Measurements from ENCODE around the gene S100A14.

The S100A14 gene

DNA sequence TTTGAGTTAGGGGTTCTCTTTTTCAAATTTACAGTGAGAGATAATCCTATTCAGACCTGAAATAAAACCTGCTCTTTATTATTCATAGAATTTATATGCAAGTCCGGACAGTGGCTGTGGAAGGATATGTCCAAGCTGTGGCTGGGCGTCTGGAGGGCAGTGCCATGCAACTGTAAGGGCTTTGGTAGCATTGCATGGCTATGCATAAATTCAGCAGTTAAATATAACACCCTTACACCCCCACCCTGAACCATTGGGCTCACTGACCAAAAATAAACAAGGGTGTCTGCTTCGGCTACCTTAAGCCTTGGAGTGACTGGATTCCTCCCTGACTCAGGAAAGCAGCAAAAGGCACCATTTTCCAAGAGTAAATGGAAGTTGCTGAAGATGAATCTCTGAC is 23.2 kb upstream of the S100A14 start:
- peaks cover 91% of the 10 kb centered on the region for H3K36me3 ChIP-seq
- H3K9ac ChIP-seq = no peak overlapping the region
- peaks cover 69% of the 10 kb centered on the region for H4K20me1 ChIP-seq
- H3K4me2 ChIP-seq = no peak overlapping the region
- H3K27me3 ChIP-seq = no peaks in the 10 kb centered on the region
- H3K4me1 ChIP-seq = peaks cover 38% of the 10 kb centered on the region
- no peak overlapping the region for H3K27ac ChIP-seq
- no peak overlapping the region for H3K4me3 ChIP-seq
- TF ChIP-seq Cebpa-rat (IDR thresholded peaks at IDR 0.05) = no peak
- no peaks in the 10 kb centered on the region for H3K9me3 ChIP-seq

DNA sequence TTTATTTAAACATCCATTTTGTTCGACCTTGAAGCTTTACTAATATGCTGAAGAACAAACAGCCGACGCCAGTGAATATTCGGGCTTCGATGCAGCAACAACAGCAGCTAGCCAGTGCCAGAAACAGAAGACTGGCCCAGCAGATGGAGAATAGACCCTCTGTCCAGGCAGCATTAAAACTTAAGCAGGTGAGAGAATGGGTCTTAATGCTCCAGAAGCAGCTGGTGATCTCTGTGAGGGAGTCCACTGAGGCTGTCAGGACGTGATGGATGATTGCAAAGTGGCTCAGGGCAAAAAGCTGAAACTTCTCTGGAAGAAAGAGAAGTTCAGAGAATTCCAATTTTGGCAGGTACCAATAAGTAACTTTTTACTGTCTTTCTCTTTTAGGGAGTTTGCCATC is 22.1 kb upstream of the S100A14 start:
- peaks cover 59% of the 10 kb centered on the region for H4K20me1 ChIP-seq
- H3K9me3 ChIP-seq = no peaks in the 10 kb centered on the region
- peaks cover 36% of the 10 kb centered on the region for H3K4me1 ChIP-seq
- no peak overlapping the region for H3K27ac ChIP-seq
- H3K4me3 ChIP-seq = no peak overlapping the region
- no peak for TF ChIP-seq Cebpa-rat (IDR thresholded peaks at IDR 0.05)
- H3K9ac ChIP-seq = no peak overlapping the region
- H3K4me2 ChIP-seq = no peak overlapping the region
- H3K36me3 ChIP-seq = peaks cover 80% of the 10 kb centered on the region
- no peaks in the 10 kb centered on the region for H3K27me3 ChIP-seq

DNA sequence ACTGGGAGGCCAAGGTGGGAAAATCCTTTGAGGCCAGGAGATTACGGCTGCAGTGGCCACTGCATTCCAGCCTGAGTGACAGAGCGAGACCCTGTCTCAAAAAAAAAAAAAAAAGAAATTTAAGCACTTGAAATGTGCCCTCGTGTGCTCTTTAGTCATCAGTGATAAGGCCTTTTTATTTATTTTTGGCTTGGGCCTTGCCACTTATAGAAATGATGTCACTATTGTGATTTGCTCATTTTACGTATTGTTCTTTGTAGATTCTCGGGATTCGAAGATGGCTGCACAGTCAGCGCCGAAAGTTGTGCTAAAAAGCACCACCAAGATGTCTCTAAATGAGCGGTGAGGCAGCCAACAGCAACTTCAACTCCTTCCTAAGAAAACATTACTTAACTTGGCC is 20.2 kb upstream of the S100A14 start:
- Histone ChIP-seq H4K20me1 (peaks cover 39% of the 10 kb centered on the region; the same call in 1 of the 2 replicates), H3K9ac (no peak overlapping the region), H3K36me3 (peaks cover 61% of the 10 kb centered on the region), H3K4me1 (peaks cover 50% of the 10 kb centered on the region), H3K9me3 (no peaks in the 10 kb centered on the region), H3K27ac (no peak overlapping the region), H3K27me3 (no peaks in the 10 kb centered on the region), H3K4me2 (peak overlapping the region; percentile 92), H3K4me3 (no peak overlapping the region)
- TF ChIP-seq Cebpa-rat (IDR thresholded peaks at IDR 0.05) = no peak

DNA sequence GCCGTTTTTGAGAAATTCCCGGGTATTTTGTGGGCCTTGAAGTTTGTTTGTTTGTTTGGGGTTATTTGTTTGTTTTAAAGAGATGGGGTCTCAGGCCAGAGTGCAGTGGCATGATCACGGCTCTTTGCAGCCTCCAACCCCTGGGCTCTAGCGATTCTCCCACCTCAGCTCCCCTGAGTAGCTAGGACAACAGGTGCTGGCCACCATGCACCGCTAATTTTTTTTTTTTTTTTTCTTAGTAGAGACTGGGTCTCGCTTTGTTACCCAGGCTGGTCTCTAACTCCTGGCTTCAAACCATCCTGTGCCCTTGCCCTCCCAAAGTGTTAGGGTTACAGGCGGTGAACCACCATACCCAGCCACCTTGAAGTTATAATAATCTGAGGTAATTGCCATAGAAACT is 19.7 kb upstream of the S100A14 start:
- peak overlapping the region; percentile 99; the same call in 1 of the 2 replicates for H3K9ac ChIP-seq
- peak overlapping the region; percentile 88; the same call in 1 of the 2 replicates for H3K4me3 ChIP-seq

DNA sequence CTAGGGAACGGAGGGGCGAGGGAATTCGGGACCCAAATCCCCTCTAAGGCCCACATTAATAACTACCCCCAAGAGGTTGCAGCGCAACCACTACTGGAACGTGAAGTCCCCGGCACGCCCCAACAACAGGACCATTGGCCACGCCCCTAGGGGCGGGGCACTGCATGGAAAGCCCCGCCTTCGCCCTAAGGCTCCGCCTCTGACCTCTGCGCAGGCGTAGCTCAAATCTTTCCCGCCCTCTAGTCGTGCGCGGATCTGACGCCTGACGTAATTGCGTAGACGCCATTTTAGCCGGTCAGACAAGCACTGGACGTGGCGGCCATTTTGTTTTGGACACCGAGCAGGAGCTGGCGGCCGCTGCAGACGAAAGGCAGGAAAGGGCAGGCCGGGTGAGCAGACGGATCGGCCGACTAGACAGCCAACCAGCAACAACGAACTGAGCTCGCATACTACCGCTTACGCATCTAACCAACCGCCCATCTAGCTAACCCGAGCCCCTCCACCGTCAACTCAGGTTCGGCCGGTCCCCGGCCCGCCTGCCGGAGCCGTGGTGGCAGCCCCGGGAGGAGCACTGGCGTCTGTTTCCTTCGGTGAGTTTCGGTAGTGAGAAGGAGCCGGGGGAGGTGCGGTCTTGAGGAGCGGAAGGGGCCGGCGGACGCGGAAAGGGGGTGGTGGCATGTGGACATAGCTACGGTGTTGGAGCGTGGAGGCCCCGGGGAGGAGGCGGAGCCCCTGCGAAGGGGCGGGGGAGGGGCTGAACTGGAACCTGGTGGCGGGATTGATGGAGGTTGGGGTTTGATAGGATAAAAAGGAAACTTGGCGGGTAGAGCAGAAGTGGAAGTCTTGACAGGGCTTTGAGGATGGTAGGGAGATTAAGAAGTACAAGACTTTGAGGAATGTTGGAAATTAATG is 17.9 kb upstream of the S100A14 start, which contains the start of gene CHTOP:
Gene CHTOP, plus strand, starts transcription at position 313 of the 912 bp plus-strand sequence. CDS start 2,523 bp downstream, outside the sequence.
- H3K4me2 ChIP-seq = peak within 1 kb of the TSS; percentile 92

More for the DNA sequence above, 19.7 kb upstream of the S100A14 start:
- TF ChIP-seq Cebpa-rat (IDR thresholded peaks at IDR 0.05) = no peak
- H3K27ac ChIP-seq = peak overlapping the region; percentile 100; the same call in 1 of the 2 replicates
- H3K36me3 ChIP-seq = peaks cover 57% of the 10 kb centered on the region
- peaks cover 52% of the 10 kb centered on the region for H3K4me1 ChIP-seq
- H4K20me1 ChIP-seq = peaks cover 35% of the 10 kb centered on the region; the same call in 1 of the 2 replicates
- H3K27me3 ChIP-seq = no peaks in the 10 kb centered on the region
- no peaks in the 10 kb centered on the region for H3K9me3 ChIP-seq
- peak overlapping the region; percentile 92 for H3K4me2 ChIP-seq

DNA sequence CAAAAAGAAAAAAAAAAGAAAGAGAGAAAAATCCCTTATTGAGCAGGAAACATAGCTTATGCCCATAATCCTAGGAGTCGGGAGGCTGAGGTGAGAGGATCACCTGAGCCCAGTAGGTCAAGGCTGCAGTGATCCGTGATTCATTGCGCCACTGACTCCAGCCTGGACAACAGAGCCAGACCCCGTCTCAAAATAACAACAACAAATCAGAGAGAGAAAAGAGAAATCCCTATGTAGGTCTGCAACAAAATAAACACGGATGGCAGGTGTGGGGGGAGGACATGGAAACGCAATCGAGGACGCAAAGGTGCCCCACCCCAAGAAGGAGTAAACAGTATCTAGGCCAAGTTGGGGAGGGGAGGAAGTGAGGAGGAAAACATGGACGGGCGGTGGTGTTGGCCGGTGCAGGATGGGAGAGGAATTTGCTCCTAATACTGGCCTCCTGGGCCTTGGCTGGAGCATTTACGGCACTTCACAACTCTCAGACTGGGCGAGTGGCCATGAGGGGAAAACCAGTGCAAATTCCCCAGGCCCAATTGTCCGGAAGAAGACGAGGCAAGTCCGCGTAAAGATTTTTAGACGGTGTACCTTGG is 17.1 kb upstream of the S100A14 start:
- H3K36me3 ChIP-seq = peaks cover 30% of the 10 kb centered on the region
- H3K27ac ChIP-seq = no peak overlapping the region
- H3K4me1 ChIP-seq = peaks cover 78% of the 10 kb centered on the region
- TF ChIP-seq Cebpa-rat (IDR thresholded peaks at IDR 0.05) = no peak
- no peaks in the 10 kb centered on the region for H3K9me3 ChIP-seq
- peak overlapping the region; percentile 37; the same call in 1 of the 2 replicates for H3K4me2 ChIP-seq
- H3K27me3 ChIP-seq = no peaks in the 10 kb centered on the region
- H3K9ac ChIP-seq = no peak overlapping the region
- peaks cover 25% of the 10 kb centered on the region; the same call in 1 of the 2 replicates for H4K20me1 ChIP-seq
- H3K4me3 ChIP-seq = 0 out of 2 replicates have a peak overlapping the region, but pooled peaks have one; percentile 88

More for the DNA sequence above, 17.9 kb upstream of the S100A14 start, which contains the start of gene CHTOP:
- peak within 1 kb of the TSS; percentile 100 for H3K27ac ChIP-seq
- TF ChIP-seq Cebpa-rat (IDR thresholded peaks at IDR 0.05) = no peak
- peaks cover 26% of the 10 kb centered on the region; the same call in 1 of the 2 replicates for H4K20me1 ChIP-seq
- H3K4me1 ChIP-seq = peaks cover 70% of the 10 kb centered on the region
- H3K9me3 ChIP-seq = no peaks in the 10 kb centered on the region
- peaks cover 38% of the 10 kb centered on the region for H3K36me3 ChIP-seq
- peak within 1 kb of the TSS; percentile 88 for H3K4me3 ChIP-seq
- peak within 1 kb of the TSS; percentile 99 for H3K9ac ChIP-seq
- no peaks in the 10 kb centered on the region for H3K27me3 ChIP-seq

DNA sequence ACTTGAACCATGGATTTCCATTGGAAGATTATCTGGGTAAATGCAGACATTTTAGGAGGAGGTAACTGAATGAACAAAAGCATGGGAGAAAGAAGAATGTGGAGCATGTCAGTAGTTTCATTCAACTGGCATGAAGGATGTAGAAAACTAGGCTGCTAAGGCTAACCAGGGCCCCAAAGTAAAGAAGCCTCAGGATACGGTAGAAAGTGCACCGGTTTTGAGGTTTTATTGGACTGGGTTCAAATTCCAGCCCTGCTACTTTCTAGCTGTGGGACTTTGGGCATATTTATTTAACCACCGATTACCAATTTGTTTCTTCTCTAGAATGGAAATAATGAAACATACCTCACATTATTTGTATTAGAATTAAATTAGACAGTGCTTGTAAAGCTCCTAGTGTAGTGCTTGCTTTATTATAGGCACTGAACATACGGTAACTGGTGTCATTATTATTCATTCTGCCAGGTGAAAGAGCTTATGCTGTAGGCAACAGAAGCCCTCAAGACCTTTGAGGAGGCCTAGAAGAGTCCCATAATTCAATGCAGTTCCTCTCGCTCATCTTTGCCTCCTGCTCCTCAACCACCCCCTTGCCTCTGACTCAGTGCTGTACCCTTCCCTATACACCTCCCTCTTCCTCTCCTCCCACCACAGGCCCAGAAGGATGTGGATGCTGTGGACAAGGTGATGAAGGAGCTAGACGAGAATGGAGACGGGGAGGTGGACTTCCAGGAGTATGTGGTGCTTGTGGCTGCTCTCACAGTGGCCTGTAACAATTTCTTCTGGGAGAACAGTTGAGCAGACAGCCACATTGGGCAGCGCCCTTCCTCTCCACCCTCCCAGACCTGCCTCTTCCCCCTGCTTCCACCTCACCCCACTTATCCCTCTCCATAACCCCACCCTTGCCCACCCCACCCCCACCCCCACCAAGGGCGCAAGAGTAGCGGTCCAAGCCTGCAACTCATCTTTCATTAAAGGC is 15.2 kb upstream of the S100A14 start:
- H3K4me3 ChIP-seq = no peak overlapping the region
- H3K9me3 ChIP-seq = no peaks in the 10 kb centered on the region
- H4K20me1 ChIP-seq = peaks cover 15% of the 10 kb centered on the region; the same call in 1 of the 2 replicates
- TF ChIP-seq Cebpa-rat (IDR thresholded peaks at IDR 0.05) = no peak
- H3K4me2 ChIP-seq = no peak overlapping the region
- peaks cover 11% of the 10 kb centered on the region for H3K36me3 ChIP-seq
- no peak overlapping the region for H3K9ac ChIP-seq
- no peaks in the 10 kb centered on the region for H3K27me3 ChIP-seq
- H3K27ac ChIP-seq = no peak overlapping the region
- peaks cover 83% of the 10 kb centered on the region for H3K4me1 ChIP-seq

DNA sequence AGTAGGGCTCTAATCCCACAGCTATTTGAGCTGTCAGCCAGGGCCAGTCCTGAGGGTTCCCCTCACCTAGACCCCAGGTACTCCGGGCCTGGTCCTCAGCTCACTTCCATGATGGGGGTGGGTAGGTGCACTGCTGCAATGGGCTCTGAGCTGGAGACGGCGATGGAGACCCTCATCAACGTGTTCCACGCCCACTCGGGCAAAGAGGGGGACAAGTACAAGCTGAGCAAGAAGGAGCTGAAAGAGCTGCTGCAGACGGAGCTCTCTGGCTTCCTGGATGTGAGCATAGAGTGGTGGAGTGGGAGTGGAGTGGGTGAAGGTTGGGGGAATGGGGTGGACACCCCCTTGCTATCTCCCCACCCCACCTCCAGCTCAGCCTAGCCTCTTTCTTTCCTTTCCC is 14.3 kb upstream of the S100A14 start:
- peaks cover 4% of the 10 kb centered on the region for H3K36me3 ChIP-seq
- peak overlapping the region; percentile 84 for H3K27ac ChIP-seq
- no peaks in the 10 kb centered on the region for H3K27me3 ChIP-seq
- peak overlapping the region; percentile 99 for H3K4me2 ChIP-seq
- no peak overlapping the region for H3K9ac ChIP-seq
- no peak overlapping the region for H3K4me3 ChIP-seq
- H3K9me3 ChIP-seq = no peaks in the 10 kb centered on the region
- peaks cover 83% of the 10 kb centered on the region for H3K4me1 ChIP-seq
- TF ChIP-seq Cebpa-rat (IDR thresholded peaks at IDR 0.05) = no peak
- H4K20me1 ChIP-seq = peaks cover 7% of the 10 kb centered on the region; the same call in 1 of the 2 replicates

DNA sequence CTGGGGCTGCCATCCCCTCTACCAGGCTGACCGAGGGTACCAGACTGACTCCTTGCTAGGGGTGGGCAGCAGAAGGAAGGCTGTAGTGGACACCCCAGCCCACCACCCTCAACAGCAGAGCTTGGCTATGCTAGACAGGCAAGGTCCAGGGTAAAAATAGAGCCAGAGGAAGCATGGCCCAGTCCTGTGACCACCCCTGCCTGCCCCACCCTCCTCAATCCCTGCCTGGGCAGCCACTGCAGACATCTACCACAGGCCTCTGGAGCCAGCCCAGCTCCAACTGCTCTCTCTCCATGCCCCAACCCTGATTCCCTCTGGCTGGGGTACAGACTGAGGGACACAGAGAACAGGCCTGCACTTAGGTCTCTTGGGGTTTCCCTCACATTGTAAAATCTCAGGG is 13.8 kb upstream of the S100A14 start:
- H3K27me3 ChIP-seq = no peaks in the 10 kb centered on the region
- no peak overlapping the region for H3K4me3 ChIP-seq
- no peaks in the 10 kb centered on the region for H3K9me3 ChIP-seq
- H3K4me2 ChIP-seq = peak overlapping the region; percentile 99
- H3K36me3 ChIP-seq = peaks cover 6% of the 10 kb centered on the region; the same call in 1 of the 2 replicates
- peaks cover 83% of the 10 kb centered on the region for H3K4me1 ChIP-seq
- H4K20me1 ChIP-seq = peaks cover 2% of the 10 kb centered on the region; the same call in 1 of the 2 replicates
- peak overlapping the region; percentile 84 for H3K27ac ChIP-seq
- TF ChIP-seq Cebpa-rat (IDR thresholded peaks at IDR 0.05) = no peak
- H3K9ac ChIP-seq = peak overlapping the region; percentile 87
